ENCODE results near the gene XYLT1.

DNA sequence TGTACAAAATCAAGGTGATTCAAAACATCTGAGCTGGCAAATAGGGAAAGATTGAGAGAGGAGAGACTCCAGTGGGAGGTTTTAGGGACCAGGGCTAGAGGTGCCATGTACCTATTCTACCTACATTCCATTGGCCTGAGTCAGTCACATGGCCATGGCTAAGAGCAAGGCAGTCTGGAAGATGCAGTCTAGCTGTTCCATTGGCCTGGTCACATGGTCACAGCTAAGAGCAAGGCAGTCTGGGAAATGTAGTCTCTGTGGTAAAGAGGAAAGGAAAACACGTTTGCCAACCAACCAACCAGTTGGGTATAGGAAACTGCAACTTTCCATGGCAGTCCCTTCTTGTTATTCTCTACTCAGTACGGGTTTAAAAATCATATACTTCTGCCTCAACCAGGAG, 369.1 kb downstream of the XYLT1 start:
- no peak for TF ChIP-seq EZH2 (IDR thresholded peaks at IDR 0.05; ENCODE audit: low read length)
- TF ChIP-seq, protein P1, sequence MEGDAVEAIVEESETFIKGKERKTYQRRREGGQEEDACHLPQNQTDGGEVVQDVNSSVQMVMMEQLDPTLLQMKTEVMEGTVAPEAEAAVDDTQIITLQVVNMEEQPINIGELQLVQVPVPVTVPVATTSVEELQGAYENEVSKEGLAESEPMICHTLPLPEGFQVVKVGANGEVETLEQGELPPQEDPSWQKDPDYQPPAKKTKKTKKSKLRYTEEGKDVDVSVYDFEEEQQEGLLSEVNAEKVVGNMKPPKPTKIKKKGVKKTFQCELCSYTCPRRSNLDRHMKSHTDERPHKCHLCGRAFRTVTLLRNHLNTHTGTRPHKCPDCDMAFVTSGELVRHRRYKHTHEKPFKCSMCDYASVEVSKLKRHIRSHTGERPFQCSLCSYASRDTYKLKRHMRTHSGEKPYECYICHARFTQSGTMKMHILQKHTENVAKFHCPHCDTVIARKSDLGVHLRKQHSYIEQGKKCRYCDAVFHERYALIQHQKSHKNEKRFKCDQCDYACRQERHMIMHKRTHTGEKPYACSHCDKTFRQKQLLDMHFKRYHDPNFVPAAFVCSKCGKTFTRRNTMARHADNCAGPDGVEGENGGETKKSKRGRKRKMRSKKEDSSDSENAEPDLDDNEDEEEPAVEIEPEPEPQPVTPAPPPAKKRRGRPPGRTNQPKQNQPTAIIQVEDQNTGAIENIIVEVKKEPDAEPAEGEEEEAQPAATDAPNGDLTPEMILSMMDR (optimal IDR thresholded peaks at IDR 0.05 in 1 of 3, IDR thresholded peaks at IDR 0.05 in 1 of 3, conservative IDR thresholded peaks at IDR 0.05 in 1 of 3; ENCODE audit: extremely low read depth in 1 of 3, insufficient read depth in 2 of 3, low read length in 3 of 3): no peak
